Activated CD4-positive, CD25-positive, alpha-beta regulatory T cell (primary cell): ENCODE data around the gene ATG14.
"Not testable (repeated sequence)": the region's sequence is repeated elsewhere in the genome, so short reads cannot be mapped to it uniquely, and the experiment has no call there.

Source experiments
- DNase-seq, 4 experiments: peaks; one replicate each; lab custom pipeline; 2025; lab: John Stamatoyannopoulos, UW

ATG14 gene

DNA sequence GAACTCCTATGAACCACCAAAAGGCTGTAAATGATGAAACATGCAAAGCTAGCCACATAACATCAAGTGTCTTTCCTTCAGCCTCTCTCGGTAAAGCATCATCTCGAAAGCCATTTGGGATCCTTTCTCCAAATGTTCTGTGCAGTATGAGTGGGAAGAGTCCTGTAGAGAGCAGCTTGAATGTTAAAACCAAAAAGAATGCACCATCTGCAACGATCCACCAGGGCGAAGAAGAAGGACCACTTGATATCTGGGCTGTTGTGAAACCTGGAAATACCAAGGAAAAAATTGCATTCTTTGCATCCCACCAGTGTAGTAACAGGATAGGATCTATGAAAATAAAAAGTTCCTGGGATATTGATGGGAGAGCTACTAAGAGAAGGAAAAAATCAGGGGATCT is 61.2 kb downstream of the ATG14 start:
- no peak for DNase-seq

DNA sequence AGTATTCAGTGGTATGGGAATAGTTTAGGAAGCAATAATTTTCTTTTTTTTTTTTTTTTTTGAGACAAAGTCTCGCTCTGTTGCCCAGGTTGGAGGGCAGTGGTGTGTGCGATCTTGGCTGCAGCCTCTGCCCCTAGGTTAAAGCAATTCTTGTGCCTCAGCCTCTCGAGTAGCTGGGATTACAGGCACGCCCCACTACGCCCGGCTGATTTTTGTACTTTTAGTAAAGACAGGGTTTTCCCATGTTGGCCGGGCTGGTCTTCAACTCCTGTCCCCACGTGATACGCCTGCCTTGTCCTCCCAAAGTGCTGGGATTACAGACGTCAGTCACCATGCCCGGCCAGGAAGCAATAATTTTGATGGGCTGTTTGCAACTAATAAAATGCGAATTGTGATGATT is 62.1 kb downstream of the ATG14 start:
- DNase-seq: no peak

GRCh38 chr14:55348766-55349453 is 62.7 kb downstream of the ATG14 start:
- DNase-seq: no peak

GRCh38 chr14:55347748-55348147 is 63.9 kb downstream of the ATG14 start:
- no peak for DNase-seq

DNA sequence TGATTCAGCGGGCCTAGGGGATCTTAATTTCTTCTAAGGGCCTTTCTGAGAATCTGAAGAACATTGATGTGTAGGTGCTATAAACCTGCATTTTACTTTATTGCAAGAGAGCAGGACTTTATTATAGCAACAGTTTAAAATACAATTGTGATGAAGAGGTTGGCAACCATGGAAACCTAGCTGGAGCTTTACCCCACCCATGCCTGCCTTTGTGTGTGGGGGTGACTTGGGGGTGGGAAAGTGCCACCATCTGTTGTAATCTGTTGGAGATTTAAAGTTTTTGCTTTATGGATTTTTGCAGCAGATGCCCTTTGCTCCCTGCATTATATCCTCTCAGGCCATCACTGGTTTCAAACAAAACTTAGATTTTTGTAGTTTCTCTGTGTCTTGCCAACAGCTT is 64.6 kb downstream of the ATG14 start:
- DNase-seq: no peak

GRCh38 chr14:55344582-55345163 is 67.0 kb downstream of the ATG14 start:
- DNase-seq: not testable (repeated sequence)

DNA sequence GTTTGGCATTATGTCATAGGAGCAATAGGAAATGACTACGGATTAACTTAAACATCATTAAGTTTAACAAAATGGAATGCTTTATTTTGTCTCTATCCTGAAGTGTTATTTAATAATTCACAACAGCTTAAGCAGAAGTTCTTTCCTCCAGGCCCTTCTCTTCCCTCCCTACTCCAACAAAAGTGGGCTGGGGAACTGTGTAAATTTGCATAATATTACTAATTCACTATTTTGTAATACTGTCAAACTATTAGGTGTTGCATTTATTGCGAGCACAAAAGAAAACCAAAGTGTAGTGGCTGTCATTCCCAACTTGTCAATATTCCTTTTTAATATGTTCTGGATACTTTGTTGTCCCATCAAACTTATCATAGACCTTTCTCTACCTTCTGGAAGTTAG is 69.8 kb downstream of the ATG14 start:
- DNase-seq: no peak

DNA sequence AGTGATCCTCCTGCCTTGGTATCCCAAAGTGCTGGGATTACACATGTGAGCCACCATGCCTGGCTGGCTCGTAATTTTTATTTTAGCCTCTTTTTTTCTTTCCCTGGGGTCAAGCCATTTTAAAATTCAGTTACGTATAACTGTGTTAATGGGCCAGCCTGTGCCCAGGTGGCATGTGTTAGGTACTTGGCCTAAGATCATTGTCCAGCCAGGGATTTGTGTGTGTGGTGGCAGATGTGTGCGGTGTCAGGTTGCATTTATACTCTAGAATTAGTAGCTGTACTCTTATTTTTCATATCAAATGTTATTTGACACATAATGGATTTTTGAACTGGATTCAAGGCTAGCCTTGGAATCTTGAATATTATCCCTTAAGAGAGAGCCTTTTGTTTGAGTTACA is 71.1 kb downstream of the ATG14 start:
- DNase-seq: no peak

- DNase-seq: no peak
Measured at GRCh38 chr14:55339770-55340169, 71.9 kb downstream of the ATG14 start.

GRCh38 chr14:55336691-55337090 is 74.9 kb downstream of the ATG14 start:
- DNase-seq: no peak

DNA sequence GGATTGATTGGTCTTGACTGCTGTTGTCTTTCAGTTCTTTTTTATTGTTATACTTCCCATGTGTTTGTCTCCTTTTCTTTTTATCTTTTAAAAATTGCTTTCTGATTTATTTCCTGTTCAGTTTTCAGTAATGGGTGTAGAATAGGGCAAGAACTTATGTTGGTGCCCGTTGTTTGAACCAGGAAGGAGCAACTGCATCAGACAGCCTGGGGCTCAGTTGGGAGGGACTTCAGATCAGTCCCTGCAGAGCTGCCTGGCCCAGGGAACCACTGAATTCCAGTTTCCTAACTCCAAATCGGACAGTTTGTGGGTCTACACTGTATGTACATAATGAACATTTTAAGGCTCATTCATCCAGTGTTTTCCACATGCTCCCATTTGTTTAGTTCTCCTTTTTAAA is 75.5 kb downstream of the ATG14 start:
- DNase-seq: no peak

DNA sequence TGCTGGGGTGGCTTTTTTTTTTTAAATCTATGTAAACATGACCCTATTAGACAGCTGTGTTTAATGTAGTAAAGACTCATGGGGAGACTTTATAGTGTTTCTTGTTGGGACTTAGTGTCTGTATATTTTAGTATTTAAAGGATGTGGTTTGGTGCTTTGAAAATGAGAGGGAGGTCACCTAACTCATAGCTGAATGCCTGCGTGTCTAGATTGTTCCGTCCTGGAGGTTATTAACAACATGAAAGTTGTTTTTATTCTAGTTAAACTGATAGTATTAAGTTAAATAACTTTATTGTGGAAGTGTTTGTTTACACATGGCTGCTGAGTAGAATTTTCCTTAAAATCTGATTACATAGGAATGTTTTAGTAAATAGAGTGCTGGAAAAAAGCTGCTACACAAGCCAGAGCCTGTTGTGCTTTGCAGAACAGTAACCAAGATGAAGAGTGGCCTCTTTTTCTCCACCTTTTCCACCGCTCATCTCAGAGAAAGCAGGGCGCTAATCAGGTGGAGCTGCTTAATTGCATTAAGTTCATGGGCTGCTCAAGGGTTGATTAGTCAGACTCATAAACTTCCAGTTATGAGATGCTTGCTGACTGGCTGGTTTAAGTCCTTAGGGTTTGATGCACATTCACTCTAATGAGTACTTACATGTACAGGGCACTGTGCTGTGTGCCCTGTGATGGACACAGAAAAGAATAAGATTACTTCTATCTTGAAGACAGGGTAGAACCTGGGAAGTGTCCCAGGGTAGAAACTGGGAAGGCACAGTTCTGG is 77.7 kb downstream of the ATG14 start:
- DNase-seq: no peak

DNA sequence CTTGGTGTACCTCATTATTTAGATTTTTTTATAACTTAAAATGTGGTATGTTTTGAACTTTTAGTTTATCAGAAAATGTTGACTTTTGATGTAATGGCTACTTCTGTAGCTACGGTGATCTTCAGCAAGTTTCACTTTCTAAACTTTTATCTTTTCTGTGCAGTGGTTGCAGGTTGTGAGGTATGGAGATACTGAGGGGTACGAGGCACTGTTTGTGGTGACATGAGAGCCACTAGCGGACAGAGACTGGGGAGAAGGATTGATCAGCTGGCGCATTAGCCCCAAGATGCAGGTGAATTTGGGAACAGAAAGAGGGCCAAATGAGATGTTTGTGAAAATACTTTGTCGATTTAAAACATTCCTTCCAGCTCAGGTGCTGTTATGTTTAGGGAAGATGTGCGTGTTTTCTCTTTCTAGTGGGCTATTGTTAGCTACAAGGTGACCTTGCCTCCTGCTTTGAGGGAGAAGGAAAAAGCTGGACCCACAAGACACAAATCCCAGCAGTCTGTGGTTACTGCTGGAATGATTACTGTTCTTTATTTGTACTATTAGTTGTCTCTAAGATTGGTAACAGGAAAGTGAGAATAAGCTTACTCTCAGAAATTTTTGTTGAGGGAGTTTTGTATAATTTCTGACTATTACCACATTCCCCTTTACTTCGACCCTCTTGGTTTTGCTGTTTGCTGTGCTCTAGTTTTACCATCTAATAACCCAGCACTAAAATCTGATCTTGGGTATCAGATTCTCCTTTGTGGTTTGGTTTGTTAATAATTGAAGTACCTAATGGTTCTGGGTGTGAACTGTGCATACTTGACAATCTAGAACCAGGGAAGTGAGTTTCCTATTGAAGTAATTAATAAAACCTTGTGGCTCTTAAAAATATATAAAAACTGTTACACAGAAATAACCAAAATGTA is 78.7 kb downstream of the ATG14 start:
- DNase-seq: no peak

DNA sequence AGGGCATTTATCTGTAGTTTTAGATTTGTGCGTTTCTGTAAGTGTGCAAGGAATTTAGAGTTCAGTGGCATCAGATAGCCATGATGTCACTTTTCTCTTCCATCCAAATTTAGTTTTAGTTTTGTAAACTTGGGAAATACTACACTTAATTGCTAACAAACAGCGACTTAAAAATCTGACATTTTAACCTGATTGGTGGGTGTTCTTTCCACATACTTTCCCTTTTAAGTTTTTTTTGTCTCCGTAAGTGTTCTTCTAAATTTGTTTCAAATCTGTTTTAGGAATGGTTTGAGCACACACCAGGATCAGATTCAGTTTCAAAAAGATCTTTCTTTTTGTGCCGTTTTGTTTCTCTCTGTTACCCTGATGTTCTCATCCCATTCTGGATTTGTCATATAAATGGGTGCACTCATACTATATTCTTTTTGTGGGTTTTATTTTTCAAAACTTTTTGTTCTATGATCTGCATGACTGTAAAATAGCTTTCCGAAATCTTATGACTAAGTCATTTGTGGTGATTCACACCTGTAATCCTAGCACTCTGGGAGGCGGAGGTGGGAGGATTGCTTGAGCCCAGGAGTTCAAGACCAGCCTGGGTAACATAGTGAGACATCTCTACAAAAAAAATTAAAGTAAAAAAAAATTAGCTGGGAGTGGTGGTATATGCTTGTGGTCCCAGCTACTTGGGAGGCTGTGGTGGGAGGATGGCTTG is 81.5 kb downstream of the ATG14 start:
- DNase-seq: no peak

DNA sequence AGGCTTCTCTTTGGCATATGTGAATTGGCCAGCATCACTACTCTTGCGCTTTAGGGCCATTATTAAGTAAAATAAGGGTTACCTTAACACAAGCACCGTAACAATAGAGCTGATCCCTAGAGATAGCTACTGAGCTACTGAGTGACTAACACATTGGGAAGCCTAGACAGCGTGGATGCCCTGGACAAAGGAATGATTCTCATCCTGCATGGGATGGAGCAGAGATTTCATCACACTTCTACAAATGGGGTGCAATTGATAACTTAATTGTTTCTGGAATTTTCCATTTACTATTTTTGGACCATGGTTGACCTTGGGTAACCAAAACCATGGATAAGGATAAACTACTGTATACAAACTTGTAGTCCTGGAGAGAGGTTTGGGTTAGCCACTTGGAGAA is 83.3 kb downstream of the ATG14 start:
- DNase-seq: no peak

GRCh38 chr14:55327179-55327578 is 84.5 kb downstream of the ATG14 start:
- DNase-seq: no peak

DNA sequence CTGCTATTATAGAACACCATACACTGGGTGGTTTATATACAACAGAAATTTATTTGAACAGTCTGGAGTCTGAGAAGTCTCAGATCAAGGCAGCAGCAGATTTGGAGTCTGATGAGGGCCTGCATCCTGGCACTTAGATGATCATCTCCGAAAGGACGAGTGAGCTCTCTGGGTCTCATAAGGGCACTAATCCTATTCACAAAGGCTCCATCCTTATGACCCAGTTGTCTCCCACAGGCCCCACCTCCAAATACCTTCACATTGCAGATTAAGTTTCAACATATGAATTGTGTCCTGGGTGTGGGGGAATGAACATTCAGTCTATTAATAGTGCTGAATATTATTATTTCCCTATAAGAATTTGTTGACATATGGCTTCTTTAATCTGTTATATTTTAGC is 86.8 kb downstream of the ATG14 start:
- DNase-seq: no peak

DNA sequence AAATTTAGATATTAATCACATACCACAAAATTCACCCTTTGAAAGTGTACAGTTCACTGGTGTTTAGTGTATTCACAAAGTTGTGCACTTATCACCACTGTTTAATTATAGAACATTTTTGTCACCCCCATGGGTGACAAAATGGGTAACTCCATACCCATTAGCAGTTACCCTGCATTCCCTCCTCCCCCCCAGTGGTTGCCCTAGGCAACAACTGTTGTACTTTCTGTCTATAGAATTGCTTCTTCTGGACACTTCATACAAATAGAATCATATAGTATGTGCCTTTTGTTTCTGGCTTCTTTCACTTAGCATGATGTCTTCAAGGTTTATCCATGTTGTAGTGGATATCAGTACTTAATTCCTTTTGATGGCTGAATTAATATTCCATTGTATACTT is 87.7 kb downstream of the ATG14 start:
- no peak for DNase-seq

- DNase-seq: no peak
Measured at GRCh38 chr14:55318694-55319093, 92.9 kb downstream of the ATG14 start.

DNA sequence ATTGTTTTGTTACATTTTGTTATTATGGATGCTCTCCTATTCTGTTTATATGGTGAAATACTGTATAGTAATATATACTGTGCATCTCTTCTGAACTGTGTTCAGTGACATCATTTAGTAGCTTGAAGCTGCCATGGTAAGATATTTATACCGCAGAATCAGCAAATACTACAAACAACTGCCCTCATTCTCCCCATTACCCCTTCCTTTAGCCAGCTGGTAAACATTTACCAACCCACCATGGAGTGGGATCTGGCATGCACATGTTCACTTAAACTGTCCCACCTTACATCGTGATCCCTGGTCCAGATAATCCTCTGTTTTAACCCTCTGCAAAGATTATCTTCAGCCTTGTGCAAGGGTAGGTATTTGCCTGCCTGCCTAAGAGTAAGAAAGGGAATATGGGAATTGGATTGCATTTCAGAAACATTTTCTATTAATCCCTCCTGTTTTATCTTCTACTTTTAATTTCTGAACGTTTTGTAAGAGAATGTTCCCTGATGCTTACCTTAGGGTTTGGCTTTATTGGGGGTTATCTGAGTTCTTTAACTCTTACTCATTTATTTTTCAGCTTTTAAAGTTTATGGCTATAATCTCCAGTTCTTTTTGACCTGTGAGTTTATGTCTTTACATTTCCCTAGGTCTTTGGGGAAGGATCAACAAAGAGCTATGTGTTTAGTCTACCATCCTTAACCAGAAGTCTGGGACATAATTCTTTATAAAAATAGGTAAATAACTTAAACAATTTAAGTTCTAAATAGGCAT is 93.9 kb downstream of the ATG14 start:
- no peak for DNase-seq

DNA sequence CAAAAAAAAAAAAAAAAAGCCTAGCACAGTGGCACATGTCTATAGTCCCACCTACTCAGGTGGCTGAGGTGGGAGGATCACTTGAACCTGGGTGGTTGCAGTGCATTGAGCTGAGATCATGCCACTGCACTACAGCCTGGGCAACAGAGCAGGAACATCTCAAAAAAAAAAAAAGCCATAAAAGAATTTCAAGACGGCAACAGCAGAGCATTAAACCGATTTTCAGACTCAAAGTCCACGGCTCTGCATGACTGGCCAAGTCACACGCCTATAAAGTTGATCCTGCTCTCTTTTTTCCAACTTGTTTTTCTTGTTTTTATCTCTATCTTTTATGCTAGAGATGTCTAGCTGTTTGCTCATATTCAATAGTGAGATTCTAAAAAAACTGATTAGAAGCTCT is 95.1 kb downstream of the ATG14 start:
- no peak for DNase-seq
